Panc1 (cell line): Measurements from ENCODE around the gene CDH15. TPM values are rescaled to one million over a fixed set of nuclear protein-coding genes. Genes with fewer than 3 reads are reported as not detected.
A peak's percentile ranks its signal among the peaks of the same experiment; 100 is the strongest.

Source experiments
- ATAC-seq: fragments of 200-7000 bp; cut with Tn5 transposase; 2 replicates; pipeline ENCODE4 v1.9.1; 2020; ENCODE audit warnings: mild to moderate bottlenecking, moderate library complexity
- BruUV-seq: library from RNA; stranded (reverse); fragments of 400-500 nt; replicated peaks from 2 replicates; lab custom pipeline; 2021; lab: Mats Ljungman, UMichigan
- CTCF ChIA-PET: fragments of 300-600 bp; sonication (Branson Sonifier 250); formaldehyde crosslinking; loops from one replicate; lab custom pipeline; 2022; ENCODE audit warnings: antibody characterized with exemption; lab: Charles Lee
- POLR2A ChIA-PET: fragments of 300-600 bp; sonication (Branson Sonifier 250); formaldehyde crosslinking; loops from one replicate; lab custom pipeline; 2022; ENCODE audit warnings: antibody characterized with exemption; lab: Charles Lee
- DNase-seq: peaks from one replicate; pipeline ENCODE4 v3.0.0-alpha.2; 2010; ENCODE audit warnings: low read depth, low spot score
- H3K27ac ChIP-seq: 2 replicates; pipeline ENCODE4 v1.5.1; 2011; ENCODE audit warnings: mild to moderate bottlenecking, low read length, inconsistent platforms
- H3K27me3 ChIP-seq: fragments of 200-500 bp; sonication (Bioruptor generic); 2 replicates; pipeline ENCODE4 v1.6.0; 2014; ENCODE audit warnings: low read length, inconsistent platforms; ENCODE audit not compliant: control insufficient read depth, insufficient read depth
- H3K36me3 ChIP-seq: fragments of 200-500 bp; sonication (Bioruptor generic); 2 replicates; pipeline ENCODE4 v1.5.1; 2014; ENCODE audit warnings: inconsistent platforms, mild to moderate bottlenecking, low read length, moderate library complexity; ENCODE audit not compliant: control insufficient read depth, insufficient read depth
- H3K4me1 ChIP-seq: 2 replicates; pipeline ENCODE4 v1.5.1; 2011; ENCODE audit warnings: inconsistent platforms, mild to moderate bottlenecking, low read length, moderate library complexity; ENCODE audit not compliant: control insufficient read depth, insufficient read depth
- H3K4me3 ChIP-seq, 2 experiments: 2 replicates each; pipeline ENCODE4 v1.5.1; 2011 to 2012; ENCODE audit warnings: low read depth in 2 of 2, low read length in 2 of 2, mild to moderate bottlenecking in 2 of 2, inconsistent platforms in 1 of 2, moderate library complexity in 1 of 2
- H3K9me3 ChIP-seq: fragments of 200-500 bp; sonication (Bioruptor generic); 2 replicates; pipeline ENCODE4 v1.5.1; 2014; ENCODE audit warnings: low read depth, mild to moderate bottlenecking, inconsistent platforms, low read length, moderate library complexity; ENCODE audit not compliant: control insufficient read depth, insufficient read depth
- CTCF ChIP-seq: fragments of 450-650 bp; IDR thresholded peaks from 2 replicates; pipeline ENCODE4 v1.5.1; 2017; ENCODE audit warnings: mild to moderate bottlenecking
- POLR2AphosphoS5 ChIP-seq: IDR thresholded peaks from 2 replicates; pipeline ENCODE4 v1.6.1; 2012; ENCODE audit warnings: mild to moderate bottlenecking, low read depth, low read length, moderate library complexity
- REST ChIP-seq, 2 experiments: IDR thresholded peaks; 2 replicates each; pipeline ENCODE4 v1.6.1; 2011 to 2012; ENCODE audit warnings: low read depth in 2 of 2, control low read depth in 1 of 2, low read length in 1 of 2, mild to moderate bottlenecking in 1 of 2, moderate library complexity in 1 of 2; ENCODE audit not compliant: insufficient read depth in 1 of 2
- SIN3A ChIP-seq: IDR thresholded peaks from 2 replicates; pipeline ENCODE4 v1.6.1; 2012; ENCODE audit warnings: low read depth, mild to moderate bottlenecking, low read length, moderate library complexity, borderline replicate concordance; ENCODE audit not compliant: insufficient read depth
- TCF7L2 ChIP-seq: IDR thresholded peaks from 2 replicates; pipeline ENCODE4 v1.6.1; 2011; ENCODE audit warnings: mild to moderate bottlenecking, low read depth, low read length, inconsistent platforms
- in situ Hi-C: cut with HindIII; loops from 2 replicates; pipeline ENCODE4 v1.10.0; 2016; ENCODE audit warnings: low sequenced_read_pairs, low pct_unique_long_range_greater_than_20kb
- intact Hi-C: fragments of 100-400 bp; cut with micrococcal nuclease; formaldehyde crosslinking; loops from one replicate; pipeline ENCODE4 v1.10.0; 2022; ENCODE audit not compliant: unreplicated experiment
- total RNA-seq: library from RNA; stranded (reverse); gene quantifications from one replicate; pipeline ENCODE4 v1.2.1, GENCODE V29; 2021; ENCODE audit not compliant: unreplicated experiment

CDH15 gene
- total RNA-seq, 1 experiment from 2014 or later = 0.51 TPM

- Histone ChIP-seq H3K36me3 (no peaks in the 10 kb centered on the region; the same call in 1 of the 2 replicates), H3K4me3 (peak within 1 kb of the TSS; percentile 26 to 39; a peak in 3 of 4 replicates), H3K27ac (no peak within 1 kb of the TSS), H3K4me1 (no peaks in the 10 kb centered on the region), H3K9me3 (no peaks in the 10 kb centered on the region), H3K27me3 (peaks cover 3% of the 10 kb centered on the region; the same call in 1 of the 2 replicates)
- in situ Hi-C loops (no loop called here), intact Hi-C loops (no loop called here)
- ATAC-seq (no peak), DNase-seq (no peak)
- CTCF ChIA-PET = no interaction called here
- TF ChIP-seq SIN3A (no peak), REST (IDR thresholded peaks at IDR 0.05; ENCODE audit: insufficient read depth in 1 of 2, low read depth in 2 of 2, low read length in 1 of 2) (no peak), TCF7L2 (no peak), CTCF (no peak), POLR2AphosphoS5 (no peak)
- POLR2A ChIA-PET = no interaction called here
- BruUV-seq = no TSS peak
Observed at GRCh38 chr16:89200124-89200849, 28.7 kb downstream of the CDH15 start, which contains the start of gene SLC22A31. Gene SLC22A31, minus strand, starts transcription at chr16:89200537. Its CDS starts 36 bp downstream, at chr16:89200501.

- TF ChIP-seq REST (IDR thresholded peaks at IDR 0.05; ENCODE audit: insufficient read depth in 1 of 2, low read depth in 2 of 2, low read length in 1 of 2) (no peak), CTCF (no peak), POLR2AphosphoS5 (no peak), SIN3A (no peak), TCF7L2 (no peak)
- H3K9me3 ChIP-seq = no peaks in the 10 kb centered on the region
- H3K36me3 ChIP-seq = no peaks in the 10 kb centered on the region; the same call in 1 of the 2 replicates
- H3K4me1 ChIP-seq = no peaks in the 10 kb centered on the region
- POLR2A ChIA-PET = no interaction called here
- peaks cover 3% of the 10 kb centered on the region; the same call in 1 of the 2 replicates for H3K27me3 ChIP-seq
- intact Hi-C loops (no loop called here), in situ Hi-C loops (no loop called here)
- peak; percentile 57 for ATAC-seq
- no TSS peak for BruUV-seq
- no peak overlapping the region for H3K27ac ChIP-seq
- DNase-seq = no peak
- peak overlapping the region; percentile 6 to 26; a peak in 2 of 4 replicates for H3K4me3 ChIP-seq
- CTCF ChIA-PET = interaction anchor here (0.7 kb wide), 1 partner anchor 8 kb away, joined by 13 read pairs; no protein-coding TSS in a partner anchor
Observed at GRCh38 chr16:89200850-89201411, 29.4 kb downstream of the CDH15 start.
